Measurements from ENCODE around the gene MAN2A2. TPM values are rescaled to one million over a fixed set of nuclear protein-coding genes. Genes with fewer than 3 reads are reported as not detected.
"Not testable (repeated sequence)": the region's sequence is repeated elsewhere in the genome, so short reads cannot be mapped to it uniquely, and the experiment has no call there.

MAN2A2 gene
- total RNA-seq, 1 experiment from 2014 or later = 64.9 TPM

GRCh38 chr15:90907838-90908507 lies 4.9 kb downstream of the MAN2A2 start:
- intact Hi-C loops (cut with micrococcal nuclease; ENCODE audit: unreplicated experiment) = no loop called here
- Histone ChIP-seq H3K4me1 (0 out of 2 replicates have a peak, but pooled peaks cover 4% of the 10 kb centered on the region), H3K27me3 (replicated peaks; ENCODE audit: control insufficient read depth, insufficient read depth, low read length) (no peaks in the 10 kb centered on the region), H3K4me3 (ENCODE audit: low read depth, low read length) (no peak overlapping the region), H3K9me3 (no peaks in the 10 kb centered on the region), H3K36me3 (ENCODE audit: control insufficient read depth, insufficient read depth, low read length) (no peaks in the 10 kb centered on the region; the same call in 1 of the 2 replicates)
- TF ChIP-seq, protein P1, sequence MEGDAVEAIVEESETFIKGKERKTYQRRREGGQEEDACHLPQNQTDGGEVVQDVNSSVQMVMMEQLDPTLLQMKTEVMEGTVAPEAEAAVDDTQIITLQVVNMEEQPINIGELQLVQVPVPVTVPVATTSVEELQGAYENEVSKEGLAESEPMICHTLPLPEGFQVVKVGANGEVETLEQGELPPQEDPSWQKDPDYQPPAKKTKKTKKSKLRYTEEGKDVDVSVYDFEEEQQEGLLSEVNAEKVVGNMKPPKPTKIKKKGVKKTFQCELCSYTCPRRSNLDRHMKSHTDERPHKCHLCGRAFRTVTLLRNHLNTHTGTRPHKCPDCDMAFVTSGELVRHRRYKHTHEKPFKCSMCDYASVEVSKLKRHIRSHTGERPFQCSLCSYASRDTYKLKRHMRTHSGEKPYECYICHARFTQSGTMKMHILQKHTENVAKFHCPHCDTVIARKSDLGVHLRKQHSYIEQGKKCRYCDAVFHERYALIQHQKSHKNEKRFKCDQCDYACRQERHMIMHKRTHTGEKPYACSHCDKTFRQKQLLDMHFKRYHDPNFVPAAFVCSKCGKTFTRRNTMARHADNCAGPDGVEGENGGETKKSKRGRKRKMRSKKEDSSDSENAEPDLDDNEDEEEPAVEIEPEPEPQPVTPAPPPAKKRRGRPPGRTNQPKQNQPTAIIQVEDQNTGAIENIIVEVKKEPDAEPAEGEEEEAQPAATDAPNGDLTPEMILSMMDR (IDR thresholded peaks at IDR 0.05; ENCODE audit: insufficient read depth in 1 of 2, low read depth in 1 of 2, low read length in 1 of 2, severe bottlenecking in 1 of 2, unreplicated experiment in 1 of 2) = no peak
- ChIA-PET CTCF (no interaction called here), POLR2A (no interaction called here)
- H3K4me3 Mint-ChIP-seq (ENCODE audit: unreplicated experiment) = no peak overlapping the region
- H3K27me3 Mint-ChIP-seq (ENCODE audit: insufficient read depth, unreplicated experiment) = no peaks in the 10 kb centered on the region
- no peak overlapping the region for H3K27ac Mint-ChIP-seq (ENCODE audit: unreplicated experiment)
- BruUV-seq (replicated peaks) = no TSS peak
- H3K36me3 Mint-ChIP-seq (ENCODE audit: insufficient read depth, unreplicated experiment) = peaks cover 11% of the 10 kb centered on the region
- H3K9me3 Mint-ChIP-seq (ENCODE audit: unreplicated experiment) = no peaks in the 10 kb centered on the region
- no peak for DNase-seq
- H3K4me1 Mint-ChIP-seq (ENCODE audit: low read depth, unreplicated experiment) = no peaks in the 10 kb centered on the region

DNA sequence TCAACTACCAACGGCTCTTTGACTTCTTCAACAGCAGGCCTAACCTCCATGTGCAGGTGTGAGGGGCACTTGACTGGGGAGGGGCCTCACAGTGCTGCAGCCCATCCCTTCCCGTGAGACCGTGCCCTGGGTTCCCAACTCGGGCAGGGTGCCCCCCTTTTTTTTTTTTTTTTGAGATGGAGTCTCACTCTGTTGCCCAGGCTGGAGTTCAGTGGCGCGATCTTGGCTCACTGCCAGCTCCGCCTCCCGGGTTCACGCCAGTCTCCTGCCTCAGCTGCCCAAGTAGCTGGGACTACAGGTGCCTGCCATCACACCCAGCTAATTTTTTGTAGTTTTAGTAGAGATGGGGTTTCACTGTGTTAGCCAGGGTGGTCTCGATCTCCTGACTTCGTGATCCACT lies 6.3 kb downstream of the MAN2A2 start:
- H3K27me3 ChIP-seq (replicated peaks; ENCODE audit: control insufficient read depth, insufficient read depth, low read length); H3K27ac Mint-ChIP-seq (ENCODE audit: unreplicated experiment); H3K4me3 ChIP-seq (ENCODE audit: low read depth, low read length); DNase-seq; H3K9me3 Mint-ChIP-seq (ENCODE audit: unreplicated experiment); H3K36me3 ChIP-seq (ENCODE audit: control insufficient read depth, insufficient read depth, low read length); BruUV-seq (replicated peaks); H3K4me1 ChIP-seq; H3K9me3 ChIP-seq; H3K27me3 Mint-ChIP-seq (ENCODE audit: insufficient read depth, unreplicated experiment); intact Hi-C loops (cut with micrococcal nuclease; ENCODE audit: unreplicated experiment); POLR2A ChIA-PET; H3K4me3 Mint-ChIP-seq (ENCODE audit: unreplicated experiment); H3K4me1 Mint-ChIP-seq (ENCODE audit: low read depth, unreplicated experiment): not testable (repeated sequence)
- peaks cover 18% of the 10 kb centered on the region for H3K36me3 Mint-ChIP-seq (ENCODE audit: insufficient read depth, unreplicated experiment)
- CTCF ChIA-PET = interaction anchor here (1.1 kb wide), 1 partner anchor 9 kb away, joined by 3 read pairs; no protein-coding TSS in a partner anchor

DNA sequence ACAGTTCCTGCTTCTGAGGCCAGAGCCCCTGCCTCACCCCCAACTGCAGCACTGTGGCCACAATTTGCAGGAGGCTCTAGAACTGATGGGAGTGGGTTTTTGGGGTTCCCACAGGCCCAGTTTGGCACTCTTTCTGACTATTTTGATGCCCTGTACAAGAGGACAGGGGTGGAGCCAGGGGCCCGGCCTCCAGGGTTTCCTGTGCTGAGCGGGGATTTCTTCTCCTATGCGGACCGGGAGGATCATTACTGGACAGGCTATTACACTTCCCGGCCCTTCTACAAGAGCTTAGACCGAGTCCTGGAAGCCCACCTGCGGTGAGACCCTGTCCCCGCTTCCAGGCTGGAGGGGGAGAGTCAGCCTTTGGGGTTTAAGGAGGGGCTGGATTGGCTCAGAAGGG lies 6.9 kb downstream of the MAN2A2 start:
- no peaks in the 10 kb centered on the region for H3K9me3 Mint-ChIP-seq (ENCODE audit: unreplicated experiment)
- H3K4me3 Mint-ChIP-seq (ENCODE audit: unreplicated experiment) = no peak overlapping the region
- no TSS peak for BruUV-seq (replicated peaks)
- POLR2A ChIA-PET = no interaction called here
- TF ChIP-seq, protein P1 (IDR thresholded peaks at IDR 0.05; ENCODE audit: insufficient read depth in 1 of 2, low read depth in 1 of 2, low read length in 1 of 2, severe bottlenecking in 1 of 2, unreplicated experiment in 1 of 2) = no peak
- H3K9me3 ChIP-seq = no peaks in the 10 kb centered on the region
- H3K4me3 ChIP-seq (ENCODE audit: low read depth, low read length) = no peak overlapping the region
- H3K27me3 ChIP-seq (replicated peaks; ENCODE audit: control insufficient read depth, insufficient read depth, low read length) = no peaks in the 10 kb centered on the region
- peaks cover 17% of the 10 kb centered on the region for H3K36me3 Mint-ChIP-seq (ENCODE audit: insufficient read depth, unreplicated experiment)
- no peaks in the 10 kb centered on the region for H3K27me3 Mint-ChIP-seq (ENCODE audit: insufficient read depth, unreplicated experiment)
- H3K4me1 Mint-ChIP-seq (ENCODE audit: low read depth, unreplicated experiment) = no peaks in the 10 kb centered on the region
- H3K36me3 ChIP-seq (ENCODE audit: control insufficient read depth, insufficient read depth, low read length) = no peaks in the 10 kb centered on the region; the same call in 1 of the 2 replicates
- intact Hi-C loops (cut with micrococcal nuclease; ENCODE audit: unreplicated experiment) = no loop called here
- CTCF ChIA-PET = interaction anchor here (1.1 kb wide), 1 partner anchor 10 kb away, joined by 3 read pairs; no protein-coding TSS in a partner anchor
- no peak for DNase-seq
- H3K4me1 ChIP-seq = no peaks in the 10 kb centered on the region
- no peak overlapping the region for H3K27ac Mint-ChIP-seq (ENCODE audit: unreplicated experiment)

Measured in Caco-2 (cell line).